ENCODE data around the gene SYT14.
"Not testable (repeated sequence)": the region's sequence is repeated elsewhere in the genome, so short reads cannot be mapped to it uniquely, and the experiment has no call there.

SYT14 gene

DNA sequence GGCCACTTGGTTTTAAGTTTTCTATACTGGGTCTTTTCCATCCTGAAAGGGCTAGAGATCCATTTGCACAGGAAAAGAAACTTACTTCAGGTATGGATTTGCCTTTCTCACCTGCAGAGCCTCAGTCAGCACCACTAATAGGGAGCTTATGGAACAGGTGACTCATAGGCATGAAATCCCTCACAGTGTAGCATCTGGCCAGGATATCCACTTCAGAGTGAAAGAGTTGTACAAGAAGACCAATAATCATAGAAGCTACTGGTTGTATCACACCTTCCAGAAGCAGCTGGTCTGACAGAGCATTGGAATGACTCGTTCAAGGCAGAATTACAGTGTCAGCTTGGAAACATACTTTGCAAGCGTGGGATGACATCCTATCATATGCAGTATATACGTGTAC is 26.3 kb upstream of the SYT14 start:
- Histone ChIP-seq H3K27me3 (no peaks in the 10 kb centered on the region), H3K4me1 (no peaks in the 10 kb centered on the region), H3K4me3 (no peak overlapping the region), H3K9me3 (no peaks in the 10 kb centered on the region), H3K27ac (no peak overlapping the region), H3K36me3 (no peaks in the 10 kb centered on the region)
- TF ChIP-seq, protein P1, sequence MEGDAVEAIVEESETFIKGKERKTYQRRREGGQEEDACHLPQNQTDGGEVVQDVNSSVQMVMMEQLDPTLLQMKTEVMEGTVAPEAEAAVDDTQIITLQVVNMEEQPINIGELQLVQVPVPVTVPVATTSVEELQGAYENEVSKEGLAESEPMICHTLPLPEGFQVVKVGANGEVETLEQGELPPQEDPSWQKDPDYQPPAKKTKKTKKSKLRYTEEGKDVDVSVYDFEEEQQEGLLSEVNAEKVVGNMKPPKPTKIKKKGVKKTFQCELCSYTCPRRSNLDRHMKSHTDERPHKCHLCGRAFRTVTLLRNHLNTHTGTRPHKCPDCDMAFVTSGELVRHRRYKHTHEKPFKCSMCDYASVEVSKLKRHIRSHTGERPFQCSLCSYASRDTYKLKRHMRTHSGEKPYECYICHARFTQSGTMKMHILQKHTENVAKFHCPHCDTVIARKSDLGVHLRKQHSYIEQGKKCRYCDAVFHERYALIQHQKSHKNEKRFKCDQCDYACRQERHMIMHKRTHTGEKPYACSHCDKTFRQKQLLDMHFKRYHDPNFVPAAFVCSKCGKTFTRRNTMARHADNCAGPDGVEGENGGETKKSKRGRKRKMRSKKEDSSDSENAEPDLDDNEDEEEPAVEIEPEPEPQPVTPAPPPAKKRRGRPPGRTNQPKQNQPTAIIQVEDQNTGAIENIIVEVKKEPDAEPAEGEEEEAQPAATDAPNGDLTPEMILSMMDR (IDR thresholded peaks at IDR 0.05): no peak
- intact Hi-C loops (cut with DNase I; ENCODE audit: low total_unique reads): no loop called here
- DNase-seq: no peak

DNA sequence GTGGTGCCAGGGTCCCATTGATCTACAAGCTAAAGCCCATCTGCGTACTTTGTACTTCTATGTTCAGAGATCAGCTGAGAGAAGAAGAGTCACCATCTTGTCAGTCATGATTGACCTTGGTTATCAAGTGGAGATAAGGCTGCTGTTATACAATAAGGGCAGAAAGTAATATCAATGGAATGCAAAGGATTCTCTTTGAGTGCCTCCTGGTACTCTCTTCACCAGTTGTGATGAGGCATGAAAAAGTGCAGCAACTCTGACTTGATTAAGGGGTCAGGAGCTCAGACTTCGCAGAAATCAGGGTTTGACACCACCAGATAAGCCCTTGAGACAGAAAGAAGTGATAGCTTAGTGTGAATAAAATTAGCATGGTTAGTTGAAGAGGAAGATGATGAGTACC is 25.7 kb upstream of the SYT14 start:
- no peaks in the 10 kb centered on the region for H3K27me3 ChIP-seq
- intact Hi-C loops (cut with DNase I; ENCODE audit: low total_unique reads): no loop called here
- H3K27ac ChIP-seq: no peak overlapping the region
- no peaks in the 10 kb centered on the region for H3K9me3 ChIP-seq
- no peak for DNase-seq
- H3K4me3 ChIP-seq: no peak overlapping the region
- H3K36me3 ChIP-seq: no peaks in the 10 kb centered on the region
- TF ChIP-seq, protein P1 (IDR thresholded peaks at IDR 0.05): no peak
- no peaks in the 10 kb centered on the region for H3K4me1 ChIP-seq

DNA sequence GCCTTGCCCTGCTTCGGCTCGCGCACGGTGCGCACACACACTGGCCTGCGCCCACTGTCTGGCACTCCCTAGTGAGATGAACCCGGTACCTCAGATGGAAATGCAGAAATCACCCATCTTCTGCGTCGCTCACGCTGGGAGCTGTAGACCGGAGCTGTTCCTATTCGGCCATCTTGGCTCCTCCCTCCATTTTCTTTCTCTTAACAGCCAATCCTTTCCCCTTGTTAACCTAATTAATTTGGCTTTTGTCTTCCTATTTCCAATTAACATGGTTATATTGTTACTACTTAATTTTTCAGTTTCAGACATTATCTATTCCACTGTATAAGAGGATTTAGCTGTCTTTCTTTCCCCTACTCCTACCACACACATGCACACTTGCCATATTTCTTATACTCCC is 18.4 kb upstream of the SYT14 start:
- H3K36me3 ChIP-seq; H3K4me3 ChIP-seq; H3K9me3 ChIP-seq; H3K27me3 ChIP-seq; H3K27ac ChIP-seq; DNase-seq; H3K4me1 ChIP-seq; intact Hi-C loops (cut with DNase I; ENCODE audit: low total_unique reads): not testable (repeated sequence)

DNA sequence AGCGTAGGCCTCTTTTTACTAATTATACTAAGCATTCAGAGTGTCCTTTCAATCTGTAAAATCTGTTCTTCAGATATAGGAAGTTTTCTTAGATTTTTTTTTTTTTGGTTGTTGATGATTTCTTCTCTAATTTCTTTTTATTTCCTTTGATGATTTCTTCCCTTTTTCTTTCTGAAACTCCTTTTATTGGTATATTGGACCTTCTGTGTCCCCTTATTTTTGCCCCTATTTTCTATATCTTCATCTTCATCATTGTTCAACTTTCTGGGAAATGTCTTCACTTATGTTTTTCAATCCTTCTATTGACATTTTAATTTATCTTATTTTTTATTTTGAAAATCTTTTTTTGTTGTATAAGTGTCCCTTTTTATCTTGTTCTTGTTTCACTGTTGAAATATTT is 17.2 kb upstream of the SYT14 start:
- intact Hi-C loops (cut with DNase I; ENCODE audit: low total_unique reads): no loop called here
- Histone ChIP-seq H3K27me3 (no peaks in the 10 kb centered on the region), H3K27ac (no peak overlapping the region), H3K36me3 (no peaks in the 10 kb centered on the region), H3K4me3 (no peak overlapping the region), H3K4me1 (no peaks in the 10 kb centered on the region), H3K9me3 (no peaks in the 10 kb centered on the region)
- TF ChIP-seq, protein P1 (IDR thresholded peaks at IDR 0.05): no peak
- DNase-seq: no peak

DNA sequence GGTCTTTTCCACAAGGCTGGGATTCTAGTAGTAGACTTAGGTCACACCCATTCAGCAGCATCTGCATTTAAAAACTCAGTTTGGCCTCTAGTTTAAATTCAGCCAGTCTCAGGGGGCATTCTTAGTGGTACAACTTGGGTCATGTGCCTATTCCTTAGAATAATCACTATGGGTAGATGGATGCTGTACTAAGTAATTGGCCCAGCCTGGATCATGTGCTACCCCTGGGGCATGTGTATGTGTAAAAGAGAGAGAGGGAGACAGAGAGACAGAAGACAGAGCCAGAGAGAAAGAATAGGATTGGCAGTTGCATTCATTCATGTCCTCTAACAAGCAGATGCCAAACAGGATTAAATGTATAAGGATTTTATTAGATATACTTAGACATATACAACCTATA is 13.6 kb upstream of the SYT14 start:
- intact Hi-C loops (cut with DNase I; ENCODE audit: low total_unique reads): no loop called here
- TF ChIP-seq, protein P1 (IDR thresholded peaks at IDR 0.05): no peak
- no peak for DNase-seq

DNA sequence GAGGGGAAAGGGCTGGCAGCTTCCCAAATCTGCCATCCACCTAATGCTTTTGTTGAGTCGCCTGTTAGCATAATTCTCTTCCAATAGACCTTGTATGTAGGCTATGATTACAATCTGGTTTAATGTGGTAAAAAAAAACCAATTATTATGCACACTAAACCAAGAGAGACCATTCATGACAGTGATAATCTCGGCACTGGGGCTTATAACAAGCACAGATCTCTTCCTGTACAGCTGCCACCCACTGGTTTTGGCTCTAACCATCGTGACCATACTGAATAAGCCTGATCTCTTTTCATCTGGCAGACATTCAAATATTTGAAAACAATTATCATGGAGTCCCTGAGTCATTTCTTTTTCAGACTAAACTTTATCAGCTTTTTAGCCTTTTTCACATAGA is 12.0 kb upstream of the SYT14 start:
- H3K36me3 ChIP-seq: no peaks in the 10 kb centered on the region
- H3K4me3 ChIP-seq: no peak overlapping the region
- TF ChIP-seq, protein P1 (IDR thresholded peaks at IDR 0.05): no peak
- no peaks in the 10 kb centered on the region for H3K4me1 ChIP-seq
- intact Hi-C loops (cut with DNase I; ENCODE audit: low total_unique reads): no loop called here
- no peak overlapping the region for H3K27ac ChIP-seq
- H3K9me3 ChIP-seq: no peaks in the 10 kb centered on the region
- H3K27me3 ChIP-seq: no peaks in the 10 kb centered on the region
- no peak for DNase-seq

More for the DNA sequence above, 13.6 kb upstream of the SYT14 start:
- H3K27ac ChIP-seq: no peak overlapping the region
- no peaks in the 10 kb centered on the region for H3K27me3 ChIP-seq
- H3K9me3 ChIP-seq: no peaks in the 10 kb centered on the region
- H3K4me1 ChIP-seq: no peaks in the 10 kb centered on the region
- no peaks in the 10 kb centered on the region for H3K36me3 ChIP-seq
- no peak overlapping the region for H3K4me3 ChIP-seq
